ENCODE measurements around the gene GRK5.

DNA sequence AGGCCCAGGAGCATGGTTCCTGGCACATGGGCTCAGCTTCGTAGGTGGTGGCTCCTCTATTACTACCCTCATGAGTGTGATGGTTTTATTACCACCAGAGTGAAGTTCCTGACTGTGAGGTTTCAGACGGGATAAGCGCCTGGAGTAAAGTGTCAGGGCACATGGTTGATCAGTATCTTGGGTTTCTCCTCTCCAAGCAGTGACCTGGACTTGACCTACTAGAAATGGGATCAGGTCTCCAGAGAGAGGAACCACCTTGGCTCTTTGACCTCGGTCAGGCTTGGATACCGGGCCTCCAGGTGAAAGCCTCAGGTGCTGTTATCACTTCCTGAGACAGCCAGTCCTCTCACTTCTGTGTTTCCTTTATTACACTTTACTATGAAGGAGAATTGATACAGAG is 67.7 kb downstream of the GRK5 start:
- TF ChIP-seq CTCF (conservative IDR thresholded peaks at IDR 0.05 in 1 of 2, IDR thresholded peaks at IDR 0.05 in 1 of 2; ENCODE audit: extremely low read depth in 1 of 2, insufficient read depth in 1 of 2, low read depth in 1 of 2, low read length in 2 of 2) (no peak), EZH2 (IDR thresholded peaks at IDR 0.05; ENCODE audit: borderline replicate concordance, low read length) (no peak)

Data from mammary epithelial cell (primary cell).